ENCODE results near the gene POLK.

POLK gene

GRCh38 chr5:75611311-75612225 is 99.9 kb downstream of the POLK start, which contains the start of gene ANKDD1B:
Gene ANKDD1B (plus strand): TSS chr5:75611453. CDS start chr5:75611635, 182 bp downstream.
- no peak for DNase-seq

GRCh38 chr5:75612226-75612569 is 100.5 kb downstream of the POLK start:
- no peak for DNase-seq

GRCh38 chr5:75612901-75613300 is 101.2 kb downstream of the POLK start:
- no peak for DNase-seq

- no peak for DNase-seq
Observed at GRCh38 chr5:75614176-75614575, 102.5 kb downstream of the POLK start.

GRCh38 chr5:75616371-75616881 is 104.7 kb downstream of the POLK start:
- no peak for DNase-seq

- DNase-seq = no peak
Observed at GRCh38 chr5:75616971-75617621, 105.4 kb downstream of the POLK start.

GRCh38 chr5:75617736-75618352 is 106.2 kb downstream of the POLK start:
- DNase-seq = no peak

GRCh38 chr5:75620184-75620959 is 108.7 kb downstream of the POLK start:
- no peak for DNase-seq

- no peak for DNase-seq
Observed at GRCh38 chr5:75622564-75622963, 110.9 kb downstream of the POLK start.

- no peak for DNase-seq
Observed at GRCh38 chr5:75623846-75624245, 112.2 kb downstream of the POLK start.

- DNase-seq = no peak
Observed at GRCh38 chr5:75626959-75627358, 115.3 kb downstream of the POLK start.

GRCh38 chr5:75627801-75628200 is 116.1 kb downstream of the POLK start:
- DNase-seq = no peak

- no peak for DNase-seq
Observed at GRCh38 chr5:75630875-75631274, 119.2 kb downstream of the POLK start.

- DNase-seq = no peak
Observed at GRCh38 chr5:75632321-75632720, 120.6 kb downstream of the POLK start.

GRCh38 chr5:75637949-75638348 is 126.3 kb downstream of the POLK start:
- no peak for DNase-seq

- no peak for DNase-seq
Observed at GRCh38 chr5:75639535-75640311, 128.0 kb downstream of the POLK start.

GRCh38 chr5:75640395-75640794 is 128.7 kb downstream of the POLK start:
- DNase-seq = no peak

- DNase-seq = no peak
Observed at GRCh38 chr5:75640826-75641225, 129.1 kb downstream of the POLK start.

GRCh38 chr5:75648712-75649111 is 137.0 kb downstream of the POLK start:
- no peak for DNase-seq
